Smooth muscle cell (in vitro differentiated cells): ENCODE data around the gene PDGFB. TPM values are rescaled to one million over a fixed set of nuclear protein-coding genes. Genes with fewer than 3 reads are reported as not detected.

Experiments used
- DNase-seq: peaks from one replicate; lab custom pipeline; 2025; ENCODE audit not compliant: unreplicated experiment; lab: John Stamatoyannopoulos, UW
- H2AFZ ChIP-seq: fragments of 200-600 bp; sonication (generic); 2 replicates; pipeline ENCODE4 v1.6.0; 2016; ENCODE audit warnings: antibody characterized with exemption, low read depth, mild to moderate bottlenecking
- H3F3A ChIP-seq: fragments of 200-600 bp; sonication (generic); 2 replicates; pipeline ENCODE4 v1.6.0; 2017; ENCODE audit warnings: antibody characterized with exemption, low read depth
- H3K27ac ChIP-seq: fragments of 200-600 bp; sonication (generic); 2 replicates; pipeline ENCODE4 v1.5.1; 2016; ENCODE audit warnings: low read depth, mild to moderate bottlenecking
- H3K27me3 ChIP-seq: fragments of 200-600 bp; sonication (generic); 2 replicates; pipeline ENCODE4 v1.6.1; 2016; ENCODE audit warnings: low read depth, mild to moderate bottlenecking
- H3K36me3 ChIP-seq: fragments of 200-600 bp; sonication (generic); 2 replicates; pipeline ENCODE4 v1.5.1; 2016; ENCODE audit warnings: low read depth
- H3K4me1 ChIP-seq: fragments of 200-600 bp; sonication (generic); 2 replicates; pipeline ENCODE4 v1.5.1; 2016; ENCODE audit warnings: low read depth
- H3K4me2 ChIP-seq: fragments of 200-600 bp; sonication (generic); 2 replicates; pipeline ENCODE4 v1.6.0; 2016; ENCODE audit warnings: mild to moderate bottlenecking
- H3K4me3 ChIP-seq: fragments of 200-600 bp; sonication (generic); 2 replicates; pipeline ENCODE4 v1.5.1; 2016; ENCODE audit warnings: mild to moderate bottlenecking
- H3K79me2 ChIP-seq: fragments of 200-600 bp; sonication (generic); 2 replicates; pipeline ENCODE4 v1.6.0; 2016; ENCODE audit warnings: low read depth, mild to moderate bottlenecking
- H3K9ac ChIP-seq: fragments of 200-600 bp; sonication (generic); 2 replicates; pipeline ENCODE4 v1.6.0; 2016; ENCODE audit warnings: low read depth
- H3K9me3 ChIP-seq: fragments of 200-600 bp; sonication (generic); replicated peaks from 2 replicates; pipeline ENCODE4 v1.5.1; 2016; ENCODE audit warnings: low read depth
- H4K20me1 ChIP-seq: fragments of 200-600 bp; sonication (generic); 2 replicates; pipeline ENCODE4 v1.6.0; 2016; ENCODE audit warnings: low read depth
- WGBS: methylation state at CpG from one replicate; pipeline ENCODE4 v1.1.7; 2016; ENCODE audit warnings: low lambda C conversion rate; 5-methylcytosine and 5-hydroxymethylcytosine counted together
- polyA plus RNA-seq: library from polyadenylated mRNA; unstranded; fragments of >200 nt; fragmentation: Nextera tagmentation; extraction: Ambion mirVana; gene quantifications from 2 replicates; pipeline ENCODE4 v1.2.1, GENCODE V29; 2016
- total RNA-seq: library from RNA; depleted of rRNA; stranded (reverse); fragments of >200 nt; gene quantifications from 2 replicates; pipeline ENCODE4 v1.2.3, GENCODE V29; 2014
- TF ChIP-seq, protein P1 (sequence below): fragments of 200-600 bp; sonication (generic); IDR thresholded peaks from 2 replicates; pipeline ENCODE4 v1.5.1; 2017; ENCODE audit warnings: borderline replicate concordance, mild to moderate bottlenecking, antibody characterized with exemption; ENCODE audit not compliant: insufficient read depth, poor library complexity, severe bottlenecking

PDGFB gene
- total and polyA plus RNA-seq, 2 experiments from 2014 or later, result 0.31 to 2.1 TPM

DNA sequence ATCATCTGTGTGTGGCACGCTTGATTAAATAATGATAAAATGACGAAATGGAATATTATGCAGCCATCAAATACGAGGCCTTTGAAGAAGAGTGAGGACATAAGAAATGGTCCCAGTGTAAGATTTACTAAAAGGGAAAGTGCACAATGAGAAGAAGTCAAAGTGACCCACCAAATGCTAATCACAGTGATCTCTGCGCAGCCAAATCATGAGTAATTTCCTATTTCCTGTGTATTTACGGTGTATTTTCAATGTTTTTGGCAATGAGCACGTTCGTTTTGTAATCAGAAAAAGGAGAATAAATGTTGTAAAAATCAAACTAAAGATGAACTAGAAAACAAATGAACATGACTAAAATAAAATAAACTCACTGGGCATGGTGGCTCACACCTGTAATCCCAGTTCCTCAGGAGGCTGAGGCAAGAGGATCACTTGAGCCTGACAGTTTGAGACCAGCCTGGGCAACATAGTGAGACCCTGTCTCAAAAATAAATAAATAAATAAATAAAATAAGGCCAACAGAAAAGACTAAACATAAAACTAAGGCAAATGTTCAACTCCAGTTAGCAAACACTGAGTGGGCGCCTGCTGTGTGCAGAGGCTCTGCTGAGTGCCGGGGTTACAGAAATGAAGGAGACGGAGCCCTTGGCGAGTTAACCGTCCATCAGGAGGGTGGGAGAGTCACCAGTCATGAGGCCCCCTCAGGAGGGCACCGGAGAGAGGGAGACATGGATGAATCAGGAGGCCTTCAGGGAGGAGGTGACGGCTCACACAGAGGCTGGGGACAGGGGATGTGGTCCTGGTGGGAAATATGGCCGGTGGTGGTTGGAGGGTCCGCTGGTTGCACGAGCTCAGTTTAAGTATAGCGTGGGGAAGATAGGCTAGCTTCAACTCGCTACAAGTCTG, 66.3 kb downstream of the PDGFB start:
- Histone ChIP-seq H3K27ac (no peak overlapping the region), H3K4me2 (no peak overlapping the region), H3K4me3 (no peak overlapping the region), H3K79me2 (no peaks in the 10 kb centered on the region), H4K20me1 (no peaks in the 10 kb centered on the region), H3K27me3 (no peaks in the 10 kb centered on the region), H3K9me3 (no peaks in the 10 kb centered on the region), H3K36me3 (no peaks in the 10 kb centered on the region), H3K4me1 (peaks cover 28% of the 10 kb centered on the region), H2AFZ (no peak overlapping the region), H3F3A (peaks cover 23% of the 10 kb centered on the region), H3K9ac (no peak overlapping the region)
- DNase-seq, result no peak
- TF ChIP-seq, protein P1, sequence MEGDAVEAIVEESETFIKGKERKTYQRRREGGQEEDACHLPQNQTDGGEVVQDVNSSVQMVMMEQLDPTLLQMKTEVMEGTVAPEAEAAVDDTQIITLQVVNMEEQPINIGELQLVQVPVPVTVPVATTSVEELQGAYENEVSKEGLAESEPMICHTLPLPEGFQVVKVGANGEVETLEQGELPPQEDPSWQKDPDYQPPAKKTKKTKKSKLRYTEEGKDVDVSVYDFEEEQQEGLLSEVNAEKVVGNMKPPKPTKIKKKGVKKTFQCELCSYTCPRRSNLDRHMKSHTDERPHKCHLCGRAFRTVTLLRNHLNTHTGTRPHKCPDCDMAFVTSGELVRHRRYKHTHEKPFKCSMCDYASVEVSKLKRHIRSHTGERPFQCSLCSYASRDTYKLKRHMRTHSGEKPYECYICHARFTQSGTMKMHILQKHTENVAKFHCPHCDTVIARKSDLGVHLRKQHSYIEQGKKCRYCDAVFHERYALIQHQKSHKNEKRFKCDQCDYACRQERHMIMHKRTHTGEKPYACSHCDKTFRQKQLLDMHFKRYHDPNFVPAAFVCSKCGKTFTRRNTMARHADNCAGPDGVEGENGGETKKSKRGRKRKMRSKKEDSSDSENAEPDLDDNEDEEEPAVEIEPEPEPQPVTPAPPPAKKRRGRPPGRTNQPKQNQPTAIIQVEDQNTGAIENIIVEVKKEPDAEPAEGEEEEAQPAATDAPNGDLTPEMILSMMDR, result no peak
- 96% methylated on average over 19 of the region's 19 CpGs for WGBS

DNA sequence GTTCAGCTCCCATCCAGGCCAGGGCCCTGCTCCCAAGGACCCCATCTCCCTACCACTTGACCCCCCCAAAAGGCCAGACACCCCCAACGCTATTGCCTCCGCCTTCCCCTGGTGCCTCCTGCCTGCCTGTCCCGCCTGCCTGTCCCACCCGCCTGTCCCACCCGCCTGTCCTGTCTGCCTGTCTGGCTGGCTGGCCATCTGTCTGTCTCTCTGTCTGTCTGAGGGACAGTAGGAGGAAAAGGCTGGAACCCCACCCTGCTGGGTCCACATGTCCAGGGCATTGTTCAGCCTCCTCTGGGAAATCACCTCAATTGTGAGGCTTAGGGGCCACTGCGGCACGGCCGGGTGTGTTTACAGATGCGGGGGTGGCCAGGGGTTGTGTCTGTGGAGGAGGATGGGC, 67.0 kb downstream of the PDGFB start:
- Histone ChIP-seq H3K79me2 (no peaks in the 10 kb centered on the region), H3K36me3 (no peaks in the 10 kb centered on the region), H3K27me3 (no peaks in the 10 kb centered on the region), H3K27ac (no peak overlapping the region), H3K9me3 (no peaks in the 10 kb centered on the region), H3K4me1 (peaks cover 28% of the 10 kb centered on the region), H4K20me1 (no peaks in the 10 kb centered on the region), H2AFZ (no peak overlapping the region), H3K9ac (no peak overlapping the region), H3K4me3 (no peak overlapping the region), H3F3A (peaks cover 23% of the 10 kb centered on the region), H3K4me2 (no peak overlapping the region)
- 89% methylated on average over 9 of the region's 9 CpGs for WGBS
- TF ChIP-seq, protein P1, result no peak
- no peak for DNase-seq

DNA sequence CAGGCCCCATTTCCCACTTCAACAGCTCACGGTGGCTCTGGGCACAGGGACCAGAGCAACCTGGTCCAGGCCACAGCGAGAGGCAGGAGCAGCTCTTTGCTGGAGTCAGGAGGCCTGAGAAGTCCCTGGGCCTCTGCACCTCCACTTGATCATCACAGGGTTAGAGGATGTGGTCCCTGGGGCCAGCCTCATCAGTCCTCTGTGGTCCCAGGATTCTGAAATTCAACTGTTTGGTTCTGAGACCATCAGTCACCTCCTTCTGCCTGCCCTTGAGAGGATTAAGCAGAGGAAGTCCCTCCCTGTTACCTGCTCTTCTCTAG, 67.4 kb downstream of the PDGFB start:
- H3K79me2 ChIP-seq, result no peaks in the 10 kb centered on the region
- peaks cover 28% of the 10 kb centered on the region for H3K4me1 ChIP-seq
- WGBS, result 95% methylated on average over 2 of the region's 2 CpGs
- TF ChIP-seq, protein P1, result no peak
- no peaks in the 10 kb centered on the region for H3K9me3 ChIP-seq
- H2AFZ ChIP-seq, result no peak overlapping the region
- no peaks in the 10 kb centered on the region for H4K20me1 ChIP-seq
- H3K4me3 ChIP-seq, result no peak overlapping the region
- H3F3A ChIP-seq, result peaks cover 23% of the 10 kb centered on the region
- H3K27me3 ChIP-seq, result no peaks in the 10 kb centered on the region
- H3K27ac ChIP-seq, result no peak overlapping the region
- no peak overlapping the region for H3K4me2 ChIP-seq
- no peaks in the 10 kb centered on the region for H3K36me3 ChIP-seq
- no peak for DNase-seq
- H3K9ac ChIP-seq, result no peak overlapping the region
